HUES64 (cell line): ENCODE results near the gene PEX10.
"Not testable (repeated sequence)": the region's sequence is repeated elsewhere in the genome, so short reads cannot be mapped to it uniquely, and the experiment has no call there.

Experiments
- H3K27ac ChIP-seq: 2 replicates; pipeline ENCODE4 v1.7.0; 2013; ENCODE audit warnings: low read depth, low read length, inconsistent platforms
- H3K27me3 ChIP-seq: 2 replicates; pipeline ENCODE4 v1.6.1; 2013; ENCODE audit warnings: mild to moderate bottlenecking, low read length; ENCODE audit not compliant: insufficient read depth
- H3K36me3 ChIP-seq: 2 replicates; pipeline ENCODE4 v1.6.1; 2013; ENCODE audit warnings: mild to moderate bottlenecking, low read length; ENCODE audit not compliant: insufficient read depth
- H3K4me1 ChIP-seq: 2 replicates; pipeline ENCODE4 v1.6.1; 2013; ENCODE audit warnings: mild to moderate bottlenecking, low read length, moderate library complexity; ENCODE audit not compliant: insufficient read depth
- H3K4me3 ChIP-seq: 2 replicates; pipeline ENCODE4 v1.5.1; 2013; ENCODE audit warnings: mild to moderate bottlenecking, low read length, moderate library complexity
- H3K9ac ChIP-seq: 2 replicates; pipeline ENCODE4 v1.6.1; 2013; ENCODE audit warnings: mild to moderate bottlenecking, low read depth, low read length
- H3K9me3 ChIP-seq: 2 replicates; pipeline ENCODE4 v1.6.1; 2013; ENCODE audit warnings: low read depth, low read length; ENCODE audit not compliant: insufficient read depth
- WGBS: fragments of 150-250, 120-280 bp; methylation state at CpG from one replicate; pipeline ENCODE4 v1.1.7; 2013; ENCODE audit warnings: missing lambda C conversion rate; 5-methylcytosine and 5-hydroxymethylcytosine counted together

Gene PEX10

GRCh38 chr1:2442661-2443060, 30.3 kb upstream of the PEX10 start:
- Histone ChIP-seq H3K27me3 (peaks cover 39% of the 10 kb centered on the region), H3K9ac (no peak overlapping the region)
- 88% methylated on average over 6 of the region's 6 CpGs for WGBS

GRCh38 chr1:2441746-2442145, 29.4 kb upstream of the PEX10 start:
- no peak overlapping the region for H3K9ac ChIP-seq
- H3K27ac ChIP-seq, result no peak overlapping the region
- H3K27me3 ChIP-seq, result peaks cover 39% of the 10 kb centered on the region
- H3K4me3 ChIP-seq, result no peak overlapping the region
- no peaks in the 10 kb centered on the region for H3K9me3 ChIP-seq
- WGBS, result 82% methylated on average over 13 of the region's 13 CpGs
- no peaks in the 10 kb centered on the region for H3K36me3 ChIP-seq
- H3K4me1 ChIP-seq, result peaks cover 3% of the 10 kb centered on the region; the same call in 1 of the 2 replicates

More at GRCh38 chr1:2442661-2443060, 30.3 kb upstream of the PEX10 start:
- Histone ChIP-seq H3K4me1 (peaks cover 7% of the 10 kb centered on the region; the same call in 1 of the 2 replicates), H3K27ac (no peak overlapping the region), H3K4me3 (no peak overlapping the region), H3K9me3 (no peaks in the 10 kb centered on the region), H3K36me3 (no peaks in the 10 kb centered on the region)

DNA sequence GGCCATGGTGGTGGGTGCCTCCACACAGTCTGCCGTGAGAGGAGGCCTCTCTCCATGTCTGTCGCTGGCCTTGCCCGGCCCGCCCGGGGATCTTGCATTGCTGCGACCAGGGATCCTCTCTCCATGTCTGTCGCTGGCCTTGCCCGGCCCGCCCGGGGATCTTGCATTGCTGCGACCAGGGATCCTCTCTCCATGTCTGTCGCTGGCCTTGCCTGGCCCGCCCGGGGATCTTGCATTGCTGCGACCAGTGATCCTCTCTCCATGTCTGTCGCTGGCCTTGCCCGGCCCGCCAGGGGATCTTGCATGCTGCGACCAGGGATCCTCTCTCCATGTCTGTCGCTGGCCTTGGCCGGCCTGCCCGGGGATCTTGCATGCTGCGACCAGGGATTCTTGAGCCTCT, 28.0 kb upstream of the PEX10 start:
- not testable (repeated sequence) for H3K9me3 ChIP-seq, H3K4me1 ChIP-seq, H3K9ac ChIP-seq, H3K27ac ChIP-seq, H3K4me3 ChIP-seq, H3K36me3 ChIP-seq
- WGBS, result 95% methylated on average over 23 of the region's 23 CpGs
- H3K27me3 ChIP-seq, result peaks cover 39% of the 10 kb centered on the region

GRCh38 chr1:2439369-2439768, 27.0 kb upstream of the PEX10 start:
- Histone ChIP-seq H3K4me1 (no peaks in the 10 kb centered on the region), H3K36me3 (no peaks in the 10 kb centered on the region), H3K27ac (no peak overlapping the region), H3K9me3 (no peaks in the 10 kb centered on the region), H3K9ac (no peak overlapping the region), H3K4me3 (no peak overlapping the region), H3K27me3 (peaks cover 30% of the 10 kb centered on the region)
- WGBS, result 92% methylated on average over 15 of the region's 15 CpGs

DNA sequence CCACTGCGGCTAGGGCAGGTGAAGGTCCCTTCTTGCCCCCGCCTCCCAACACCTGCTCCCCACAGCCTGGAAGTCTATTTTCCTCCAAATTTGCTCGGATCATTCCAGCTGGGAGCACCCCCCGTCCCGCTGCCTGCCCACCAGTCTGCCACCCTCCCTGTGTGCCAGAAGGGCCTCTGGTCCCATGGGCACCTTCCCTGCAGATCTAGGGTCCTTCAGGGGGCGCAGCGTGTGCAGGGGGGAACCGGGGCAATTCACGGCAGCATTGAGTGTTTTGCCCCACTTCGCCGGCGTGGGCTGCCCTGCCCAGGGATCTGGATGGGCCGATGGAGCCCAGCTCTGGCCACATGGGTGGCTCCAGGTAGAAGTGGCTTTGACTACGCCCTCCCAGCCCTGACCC, 26.3 kb upstream of the PEX10 start:
- H3K9ac ChIP-seq, result no peak overlapping the region
- WGBS, result 93% methylated on average over 14 of the region's 14 CpGs
- peaks cover 22% of the 10 kb centered on the region for H3K27me3 ChIP-seq
- no peak overlapping the region for H3K27ac ChIP-seq
- H3K4me1 ChIP-seq, result no peaks in the 10 kb centered on the region
- no peak overlapping the region for H3K4me3 ChIP-seq
- no peaks in the 10 kb centered on the region for H3K9me3 ChIP-seq
- no peaks in the 10 kb centered on the region for H3K36me3 ChIP-seq

- Histone ChIP-seq H3K9ac (no peak overlapping the region), H3K4me3 (no peak overlapping the region), H3K9me3 (no peaks in the 10 kb centered on the region), H3K36me3 (no peaks in the 10 kb centered on the region), H3K27me3 (peaks cover 16% of the 10 kb centered on the region), H3K27ac (no peak overlapping the region), H3K4me1 (no peaks in the 10 kb centered on the region)
- 94% methylated on average over 15 of the region's 15 CpGs for WGBS
These were observed 25.7 kb upstream of the PEX10 start for GRCh38 chr1:2438038-2438437.

DNA sequence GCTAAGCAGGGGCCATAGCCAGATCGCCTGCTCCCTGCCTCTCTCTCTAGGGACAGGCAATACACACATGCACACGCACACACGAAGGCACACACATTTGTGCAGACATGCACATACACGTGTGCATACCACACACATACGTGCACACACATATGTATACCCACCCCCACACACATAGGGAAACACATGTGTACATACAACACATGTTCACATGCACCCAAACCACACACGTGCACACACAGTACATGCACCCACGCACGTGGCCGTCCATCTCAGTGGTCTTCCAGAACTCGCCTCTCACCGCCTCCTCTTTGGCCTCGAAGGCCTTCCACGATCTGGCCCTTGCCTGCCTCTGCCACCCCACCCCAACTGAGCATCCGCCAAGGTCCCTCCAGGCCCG, 25.3 kb upstream of the PEX10 start:
- H3K36me3 ChIP-seq, result no peaks in the 10 kb centered on the region
- no peaks in the 10 kb centered on the region for H3K4me1 ChIP-seq
- no peak overlapping the region for H3K9ac ChIP-seq
- H3K27me3 ChIP-seq, result peaks cover 12% of the 10 kb centered on the region
- WGBS, result 93% methylated on average over 15 of the region's 15 CpGs
- no peak overlapping the region for H3K27ac ChIP-seq
- H3K4me3 ChIP-seq, result no peak overlapping the region
- H3K9me3 ChIP-seq, result no peaks in the 10 kb centered on the region

DNA sequence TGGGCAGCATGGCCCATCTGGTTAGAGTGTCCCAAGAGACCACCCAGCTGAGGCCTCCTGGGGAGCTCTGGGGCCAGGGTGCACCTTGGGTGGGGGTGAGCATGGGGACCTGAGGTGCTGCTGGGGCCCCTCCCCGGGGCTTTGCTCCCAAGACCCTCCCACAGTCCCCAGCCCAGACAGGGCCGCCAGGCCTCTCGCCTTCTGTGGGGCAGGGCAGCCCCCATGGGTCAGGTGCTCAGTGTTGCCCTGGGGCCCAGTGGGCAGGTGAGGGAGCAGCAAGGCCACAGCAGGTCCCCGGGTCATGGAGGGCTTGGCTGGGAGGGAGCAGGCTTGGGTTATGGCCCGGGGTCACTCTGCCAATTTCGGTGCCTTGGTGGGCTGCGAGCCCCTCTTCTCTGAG, 24.5 kb upstream of the PEX10 start:
- Histone ChIP-seq H3K9me3 (no peaks in the 10 kb centered on the region), H3K36me3 (no peaks in the 10 kb centered on the region), H3K27me3 (peaks cover 5% of the 10 kb centered on the region), H3K4me3 (no peak overlapping the region), H3K27ac (no peak overlapping the region), H3K4me1 (no peaks in the 10 kb centered on the region), H3K9ac (no peak overlapping the region)
- WGBS, result 86% methylated on average over 7 of the region's 7 CpGs

- Histone ChIP-seq H3K4me1 (no peaks in the 10 kb centered on the region), H3K4me3 (no peak overlapping the region), H3K27ac (no peak overlapping the region), H3K9ac (no peak overlapping the region), H3K27me3 (no peaks in the 10 kb centered on the region), H3K9me3 (no peaks in the 10 kb centered on the region), H3K36me3 (no peaks in the 10 kb centered on the region)
- WGBS, result 73% methylated on average over 2 of the region's 2 CpGs
These were observed 23.5 kb upstream of the PEX10 start for GRCh38 chr1:2435746-2436355.

- Histone ChIP-seq H3K9ac (no peak overlapping the region), H3K36me3 (no peaks in the 10 kb centered on the region), H3K27me3 (no peaks in the 10 kb centered on the region), H3K27ac (no peak overlapping the region), H3K4me3 (no peak overlapping the region), H3K4me1 (no peaks in the 10 kb centered on the region), H3K9me3 (0 out of 2 replicates have a peak, but pooled peaks cover under 1% of the 10 kb centered on the region)
- WGBS, result 88% methylated on average over 9 of the region's 9 CpGs
These were observed 22.7 kb upstream of the PEX10 start for GRCh38 chr1:2435091-2435490.

GRCh38 chr1:2433936-2434655, 21.7 kb upstream of the PEX10 start:
- H3K27ac ChIP-seq, result no peak overlapping the region
- H3K9me3 ChIP-seq, result 0 out of 2 replicates have a peak, but pooled peaks cover 3% of the 10 kb centered on the region
- 93% methylated on average over 34 of the region's 34 CpGs for WGBS
- H3K4me3 ChIP-seq, result no peak overlapping the region
- no peaks in the 10 kb centered on the region for H3K4me1 ChIP-seq
- no peaks in the 10 kb centered on the region for H3K36me3 ChIP-seq
- no peaks in the 10 kb centered on the region for H3K27me3 ChIP-seq
- H3K9ac ChIP-seq, result no peak overlapping the region
